K562 (cell line): ENCODE results near the gene MVB12B. TPM values are rescaled to one million over a fixed set of nuclear protein-coding genes. Genes with fewer than 3 reads are reported as not detected.

Experiments
- ATAC-seq: fragments of 200-7000 bp; cut with Tn5 transposase; 3 replicates; pipeline ENCODE4 v1.9.1; 2020; ENCODE audit warnings: moderate library complexity
- BruUV-seq: library from RNA; stranded (reverse); fragments of 400-500 nt; replicated peaks from 2 replicates; lab custom pipeline; 2021; lab: Mats Ljungman, UMichigan
- CTCF ChIA-PET: fragments of 300-600 bp; formaldehyde crosslinking; extraction: SDS; loops from one replicate; lab custom pipeline; 2021; ENCODE audit warnings: low intra/inter-chr PET ratio; lab: Yijun Ruan, JAX
- POLR2A ChIA-PET: fragments of 300-600, 350-650 bp; sonication (Branson Sonifier 250); formaldehyde crosslinking; extraction: SDS; loops from one replicate; lab custom pipeline; 2021; ENCODE audit warnings: antibody characterized with exemption, inconsistent platforms; lab: Yijun Ruan, JAX
- DNase-seq, 4 experiments: peaks; one replicate each; pipeline versions ENCODE4 v3.0.0 to v3.0.0-alpha.2; 2011 to 2018; ENCODE audit warnings: low spot score in 3 of 4, mixed read lengths in 3 of 4; ENCODE audit errors: extremely low read depth in 1 of 4
- FAIRE-seq: peaks from 2 replicates; lab custom pipeline; 2011; peaks lifted over from hg19 to GRCh38; lab: Jason Lieb, UNC
- H2AFZ ChIP-seq: 2 replicates; pipeline ENCODE4 v1.6.0; 2011; ENCODE audit warnings: low read depth, low read length, control low read depth, inconsistent platforms
- H3K27ac ChIP-seq: fragments of 200-600 bp; 3 replicates; pipeline ENCODE4 v1.8.0; 2011; ENCODE audit warnings: low read depth, mild to moderate bottlenecking, control low read depth, inconsistent platforms, low read length, moderate library complexity, mixed read lengths; ENCODE audit errors: extremely low read depth
- H3K27me3 ChIP-seq, 2 experiments: fragments of 300-600 bp in 1 of 2; 2 replicates in 1 of 2; 3 replicates in 1 of 2; pipeline versions ENCODE4 v1.6.0 to v1.8.0; 2011; ENCODE audit warnings: inconsistent platforms in 2 of 2, low read length in 2 of 2, mild to moderate bottlenecking in 1 of 2, mixed read lengths in 1 of 2, moderate library complexity in 1 of 2; ENCODE audit not compliant: control insufficient read depth in 2 of 2, insufficient read depth in 2 of 2
- H3K36me3 ChIP-seq: fragments of 300-600 bp; 3 replicates; pipeline ENCODE4 v1.8.0; 2011; ENCODE audit warnings: mild to moderate bottlenecking, low read length, inconsistent platforms; ENCODE audit not compliant: control insufficient read depth, insufficient read depth
- H3K4me1 ChIP-seq, 2 experiments: fragments of 200-600 bp in 1 of 2; replicated peaks in 1 of 2; 2 replicates in 1 of 2; 3 replicates in 1 of 2; pipeline versions ENCODE4 v1.5.1 to v1.8.0; 2011; ENCODE audit warnings: inconsistent platforms in 2 of 2, low read length in 2 of 2, mild to moderate bottlenecking in 1 of 2, mixed read lengths in 1 of 2, moderate library complexity in 1 of 2; ENCODE audit not compliant: control insufficient read depth in 2 of 2, insufficient read depth in 2 of 2
- H3K4me2 ChIP-seq: 2 replicates; pipeline ENCODE4 v1.6.1; 2011; ENCODE audit warnings: low read length, control low read depth, inconsistent platforms, mixed read lengths; ENCODE audit not compliant: insufficient read depth
- H3K4me3 ChIP-seq: fragments of 200-600 bp; sonication (generic), shearing (Covaris generic); 2 replicates; pipeline ENCODE4 v1.5.1; 2016; ENCODE audit warnings: control low read depth, inconsistent platforms
- H3K79me2 ChIP-seq: fragments of 200-600 bp; 3 replicates; pipeline ENCODE4 v1.8.0; 2011; ENCODE audit warnings: low read length, inconsistent platforms; ENCODE audit not compliant: control insufficient read depth, insufficient read depth
- H3K9ac ChIP-seq, 2 experiments: 2 replicates each; pipeline versions ENCODE4 v1.6.0 to v1.6.1; 2011; ENCODE audit warnings: low read depth in 2 of 2, low read length in 2 of 2, control low read depth in 1 of 2, inconsistent platforms in 1 of 2, mild to moderate bottlenecking in 1 of 2, mixed read lengths in 1 of 2; ENCODE audit not compliant: insufficient read depth in 1 of 2
- H3K9me1 ChIP-seq: one replicate; pipeline ENCODE4 v1.6.0; 2011; ENCODE audit warnings: inconsistent platforms, mild to moderate bottlenecking, low read length, moderate library complexity; ENCODE audit not compliant: control insufficient read depth, insufficient read depth
- H3K9me3 ChIP-seq: replicated peaks from 2 replicates; pipeline ENCODE4 v1.5.1; 2011; ENCODE audit warnings: low read depth, low read length, inconsistent platforms; ENCODE audit not compliant: control insufficient read depth, insufficient read depth
- H4K20me1 ChIP-seq: replicated peaks from 2 replicates; pipeline ENCODE4 v1.6.1; 2011; ENCODE audit warnings: low read length, inconsistent platforms, mixed read lengths; ENCODE audit not compliant: control insufficient read depth, insufficient read depth
- FOSL1 ChIP-seq: fragments of 200-800 bp; sonication (Bioruptor generic); conservative IDR thresholded peaks from 2 replicates; pipeline ENCODE4 v1.6.1; 2016; ENCODE audit warnings: missing genetic modification characterization, missing compliant biosample characterization
- ILK ChIP-seq: fragments of 450-650 bp; IDR thresholded peaks from 2 replicates; pipeline ENCODE4 v1.6.1; 2016; ENCODE audit warnings: missing genetic modification characterization, low read depth, mild to moderate bottlenecking, missing compliant biosample characterization, moderate library complexity, borderline replicate concordance
- IRF2 ChIP-seq: sonication (generic); formaldehyde crosslinking; IDR thresholded peaks from 2 replicates; pipeline ENCODE4 v1.8.1; 2022; ENCODE audit warnings: mild to moderate bottlenecking, missing genetic modification reagents
- MXI1 ChIP-seq: IDR thresholded peaks from 2 replicates; pipeline ENCODE4 v1.6.1; 2011; ENCODE audit warnings: low read depth, mild to moderate bottlenecking, improper control_type of control experiment, low read length
- NFRKB ChIP-seq: fragments of 450-650 bp; IDR thresholded peaks from 2 replicates; pipeline ENCODE4 v1.6.1; 2016; ENCODE audit warnings: low read depth
- OTX1 ChIP-seq: fragments of 450-650 bp; formaldehyde crosslinking; IDR thresholded peaks from 2 replicates; pipeline ENCODE4 v1.4.0; 2022; ENCODE audit warnings: mild to moderate bottlenecking
- POLR2AphosphoS5 ChIP-seq: IDR thresholded peaks from 2 replicates; pipeline ENCODE4 v1.6.1; 2011; ENCODE audit warnings: mild to moderate bottlenecking, low read depth, low read length, moderate library complexity; ENCODE audit not compliant: control insufficient read depth, insufficient read depth
- PYGO2 ChIP-seq: fragments of 450-650 bp; IDR thresholded peaks from 2 replicates; pipeline ENCODE4 v1.6.1; 2016; ENCODE audit warnings: mild to moderate bottlenecking, missing genetic modification characterization, moderate library complexity, missing compliant biosample characterization
- SAFB2 ChIP-seq: fragments of 200-400 bp; formaldehyde crosslinking; IDR thresholded peaks from 2 replicates; pipeline ENCODE4 v1.6.1; 2018; ENCODE audit warnings: borderline replicate concordance, low read length, low read depth, moderate library complexity; ENCODE audit not compliant: severe bottlenecking
- SIX5 ChIP-seq, 2 experiments: IDR thresholded peaks; 2 replicates each; pipeline ENCODE4 v1.6.1; 2011; ENCODE audit warnings: low read length in 2 of 2, borderline replicate concordance in 1 of 2, low read depth in 1 of 2, mild to moderate bottlenecking in 1 of 2, moderate library complexity in 1 of 2; ENCODE audit not compliant: insufficient read depth in 1 of 2
- TAF15 ChIP-seq: fragments of 200-400 bp; formaldehyde crosslinking; IDR thresholded peaks from 2 replicates; pipeline ENCODE4 v1.6.1; 2017; ENCODE audit warnings: mild to moderate bottlenecking, low read depth, low read length, moderate library complexity
- WGBS: fragments of 100-300 bp; shearing (Covaris generic); methylation state at CpG from one replicate; pipeline ENCODE4 v1.1.6; 2016; ENCODE audit warnings: low coverage, mixed read lengths; ENCODE audit not compliant: insufficient coverage; ENCODE audit errors: missing lambda C conversion rate; 5-methylcytosine and 5-hydroxymethylcytosine counted together
- in situ Hi-C: fragments of 300-500 bp; cut with MboI; formaldehyde crosslinking; loops from 4 replicates; pipeline ENCODE4 v1.15.0; 2018; ENCODE audit warnings: inconsistent platforms, mixed read lengths
- intact Hi-C: fragments of 100-400 bp; cut with micrococcal nuclease; formaldehyde crosslinking; loops from 2 replicates; pipeline ENCODE4 v1.14.2; 2022
- polyA plus RNA-seq, 8 experiments: library from polyadenylated mRNA; depleted of rRNA in 4 of 8; stranded (reverse) in 5 of 8; unstranded in 3 of 8; fragments of >200 nt; fragmentation: Nextera tagmentation in 2 of 8; fragmentation: Illumina TruSeq in 1 of 8; extraction: Ambion mirVana in 2 of 8; extraction: Trizol in 1 of 8; gene quantifications; 2 replicates each; pipeline versions ENCODE4 v1.2.1 to v1.2.3, GENCODE V29; 2011 to 2014; ENCODE audit warnings: inconsistent platforms in 1 of 8, missing spikeins in 1 of 8
- total RNA-seq, 7 experiments: library from RNA; depleted of rRNA in 6 of 7; stranded (reverse); fragments of >200 nt in 6 of 7; fragmentation: Illumina TruSeq in 2 of 7; extraction: Trizol in 2 of 7; gene quantifications; 2 replicates each; pipeline versions ENCODE4 v1.2.1 to v1.2.3, GENCODE V29; 2011 to 2021; ENCODE audit warnings: low replicate concordance in 1 of 7
- TF ChIP-seq, protein P1 (sequence below): sonication (generic); formaldehyde crosslinking; IDR thresholded peaks from 2 replicates; pipeline ENCODE4 v1.8.1; 2022; ENCODE audit warnings: missing genetic modification reagents

The MVB12B gene
- total and polyA plus RNA-seq, 9 of the 15 experiments (the other 6 are each of a cell fraction or from before 2014, with no cell fraction given): not detected

DNA sequence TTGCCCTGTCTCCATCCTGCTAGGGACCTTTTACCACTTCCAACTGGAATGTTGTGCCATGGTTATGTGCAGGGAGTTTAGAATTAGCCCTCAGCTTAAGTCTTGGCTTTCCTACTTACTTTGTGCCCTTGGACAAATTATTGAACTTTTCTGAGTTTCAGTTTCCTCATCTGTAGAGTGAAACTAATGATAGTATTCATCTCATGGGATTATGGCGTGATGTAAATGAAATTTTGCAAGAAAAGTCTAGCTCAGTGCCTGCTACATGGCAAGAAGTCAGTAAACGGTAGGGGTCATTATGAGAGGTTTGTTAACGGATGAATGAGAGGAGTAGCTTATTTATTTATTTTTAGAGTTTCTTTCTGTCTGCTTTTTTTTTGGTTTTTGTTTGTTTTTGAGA, 1.8 kb downstream of the MVB12B start:
- in situ Hi-C loops (no loop called here), intact Hi-C loops (no loop called here)
- H3K4me3 ChIP-seq: no peak overlapping the region
- H4K20me1 ChIP-seq: no peaks in the 10 kb centered on the region; the same call in 1 of the 2 replicates
- no peak for TF ChIP-seq OTX1 (CRISPR knock-in tag)
- TF ChIP-seq FOSL1: no peak
- TF ChIP-seq SAFB2: no peak
- TF ChIP-seq IRF2 (CRISPR knock-in tag): no peak
- no peak for TF ChIP-seq MXI1
- TF ChIP-seq, protein P1, sequence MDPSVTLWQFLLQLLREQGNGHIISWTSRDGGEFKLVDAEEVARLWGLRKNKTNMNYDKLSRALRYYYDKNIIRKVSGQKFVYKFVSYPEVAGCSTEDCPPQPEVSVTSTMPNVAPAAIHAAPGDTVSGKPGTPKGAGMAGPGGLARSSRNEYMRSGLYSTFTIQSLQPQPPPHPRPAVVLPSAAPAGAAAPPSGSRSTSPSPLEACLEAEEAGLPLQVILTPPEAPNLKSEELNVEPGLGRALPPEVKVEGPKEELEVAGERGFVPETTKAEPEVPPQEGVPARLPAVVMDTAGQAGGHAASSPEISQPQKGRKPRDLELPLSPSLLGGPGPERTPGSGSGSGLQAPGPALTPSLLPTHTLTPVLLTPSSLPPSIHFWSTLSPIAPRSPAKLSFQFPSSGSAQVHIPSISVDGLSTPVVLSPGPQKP (CRISPR knock-in tag): no peak
- no peak for TF ChIP-seq TAF15
- no peak for TF ChIP-seq SIX5 (IDR thresholded peaks at IDR 0.05; ENCODE audit: borderline replicate concordance in 1 of 2, insufficient read depth in 1 of 2, low read depth in 1 of 2, low read length in 2 of 2)
- no peak for TF ChIP-seq POLR2AphosphoS5
- no peak for TF ChIP-seq NFRKB
- no peak for TF ChIP-seq PYGO2 (tag)
- TF ChIP-seq ILK (tag): no peak
- WGBS: 0% methylated on average over 3 of the region's 3 CpGs
- no peak overlapping the region for H3K9ac ChIP-seq
- FAIRE-seq (no peak), DNase-seq (no peak), ATAC-seq (no peak)
- H3K27ac ChIP-seq: no peak overlapping the region
- no peaks in the 10 kb centered on the region for H3K79me2 ChIP-seq
- CTCF ChIA-PET: no interaction called here
- peaks cover 10 to 34% of the 10 kb centered on the region in 2 experiments for H3K27me3 ChIP-seq
- H3K4me1 ChIP-seq: peaks cover 0 to 10% of the 10 kb centered on the region in 2 experiments; a peak in 2 of 5 replicates
- H2AFZ ChIP-seq: no peak overlapping the region
- no peaks in the 10 kb centered on the region for H3K36me3 ChIP-seq
- H3K4me2 ChIP-seq: no peak overlapping the region
- no peaks in the 10 kb centered on the region for H3K9me1 ChIP-seq
- POLR2A ChIA-PET: interaction anchor here (1.8 kb wide), 1 partner anchor 13 kb away, joined by 5 read pairs; no protein-coding TSS in a partner anchor
- no peaks in the 10 kb centered on the region for H3K9me3 ChIP-seq
- no TSS peak for BruUV-seq
